ENCODE results near the gene PRKRIP1.
"Not testable (repeated sequence)": the region's sequence is repeated elsewhere in the genome, so short reads cannot be mapped to it uniquely, and the experiment has no call there.

PRKRIP1 gene

DNA sequence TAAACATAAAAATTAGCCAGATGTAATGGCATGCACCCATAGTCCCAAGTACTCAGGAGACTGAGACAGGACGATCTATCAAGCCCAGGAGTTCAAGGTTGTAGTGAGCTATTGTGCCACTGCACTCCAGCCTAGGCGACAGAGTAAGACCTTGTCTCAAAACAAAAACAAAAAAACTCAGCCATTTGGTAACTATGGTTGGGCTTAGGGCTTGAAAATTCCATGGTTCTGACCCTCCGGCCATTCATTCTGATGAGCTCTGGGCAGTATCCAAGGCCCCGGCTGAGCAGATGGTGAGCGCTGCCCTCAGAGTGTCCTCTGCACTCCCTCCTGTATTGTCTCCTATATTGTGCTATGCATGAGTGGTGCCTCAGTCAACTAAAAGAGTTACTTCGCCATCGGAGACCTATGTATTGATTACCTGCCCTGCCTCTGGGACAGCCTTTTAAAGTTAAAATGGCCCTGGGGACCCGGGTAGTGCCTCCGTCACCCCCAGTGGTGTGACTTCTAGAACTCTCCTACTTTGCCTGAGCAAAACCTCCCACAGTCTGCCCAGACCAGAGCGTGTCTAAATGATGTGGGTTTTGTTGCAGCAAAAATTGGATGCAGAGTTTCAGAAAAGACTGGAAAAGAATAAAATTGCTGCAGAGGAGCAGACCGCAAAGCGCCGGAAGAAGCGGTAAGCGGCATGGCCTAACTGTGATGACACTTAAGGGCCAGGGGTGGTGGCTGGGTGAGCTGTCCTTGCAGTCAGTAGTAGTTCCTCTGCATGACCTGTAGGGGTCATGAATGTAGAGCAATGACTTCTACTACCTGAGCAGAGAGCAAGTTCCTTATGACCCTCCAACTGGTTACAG lies 8.1 kb downstream of the PRKRIP1 start:
- DNase-seq = peak; percentile 30 to 51

DNA sequence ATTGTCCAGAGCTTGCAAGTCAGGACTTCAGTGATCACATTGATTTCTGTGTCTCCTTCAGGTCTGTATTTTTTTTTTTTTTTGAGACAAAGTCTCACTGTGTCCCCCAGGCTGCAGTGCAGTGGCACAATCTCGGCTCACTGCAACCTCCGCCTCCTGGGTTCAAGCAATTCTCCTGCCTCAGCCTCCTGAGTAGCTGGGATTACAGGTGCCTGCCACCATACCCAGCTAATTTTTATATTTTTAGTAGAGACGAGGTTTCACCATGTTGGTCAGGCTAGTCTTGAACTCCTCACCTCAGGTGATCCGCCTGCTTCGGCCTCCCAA lies 8.7 kb downstream of the PRKRIP1 start:
- DNase-seq = not testable (repeated sequence)

DNA sequence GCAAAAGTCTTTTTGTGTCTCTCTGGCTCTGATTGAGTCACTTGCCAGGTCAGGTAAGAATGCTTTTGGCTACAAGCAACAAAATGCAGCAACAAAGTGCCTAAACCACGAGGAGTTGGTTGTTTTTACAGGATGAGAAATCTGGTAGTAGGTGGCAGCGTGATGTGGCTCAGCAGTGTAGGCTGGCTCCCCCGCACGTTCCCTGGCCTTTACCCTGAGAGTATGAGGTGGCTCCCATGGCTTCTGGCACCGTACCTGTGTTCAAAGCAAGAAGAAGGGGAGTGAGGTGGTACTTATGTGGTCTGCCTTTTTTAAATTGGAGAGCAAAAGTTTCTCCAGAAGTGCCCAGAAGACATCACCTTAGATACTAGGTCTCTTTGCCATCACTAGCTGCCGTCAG lies 11.7 kb downstream of the PRKRIP1 start:
- no peak for DNase-seq

- not testable (repeated sequence) for DNase-seq
Observed at GRCh38 chr7:102408530-102408929, 12.4 kb downstream of the PRKRIP1 start.

DNA sequence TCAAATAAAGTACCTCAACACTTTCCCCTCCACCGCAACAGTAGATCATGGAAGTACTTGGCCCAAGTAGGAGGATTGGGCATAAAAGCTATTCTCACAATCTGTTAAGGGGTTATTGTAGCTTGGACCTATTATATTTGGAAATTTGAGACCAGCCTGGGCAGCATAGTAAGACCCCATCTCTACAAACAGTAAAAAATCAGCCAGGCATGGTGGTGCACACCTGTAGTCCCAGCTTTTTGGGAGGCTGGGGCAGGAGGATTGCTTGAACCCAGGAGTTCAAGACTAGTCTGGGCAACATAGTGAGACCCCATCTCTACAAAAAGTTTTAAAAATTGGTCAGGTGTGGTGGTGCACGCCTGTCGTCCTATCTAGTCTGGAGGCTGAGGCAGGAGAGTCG lies 13.2 kb downstream of the PRKRIP1 start:
- no peak for DNase-seq

DNA sequence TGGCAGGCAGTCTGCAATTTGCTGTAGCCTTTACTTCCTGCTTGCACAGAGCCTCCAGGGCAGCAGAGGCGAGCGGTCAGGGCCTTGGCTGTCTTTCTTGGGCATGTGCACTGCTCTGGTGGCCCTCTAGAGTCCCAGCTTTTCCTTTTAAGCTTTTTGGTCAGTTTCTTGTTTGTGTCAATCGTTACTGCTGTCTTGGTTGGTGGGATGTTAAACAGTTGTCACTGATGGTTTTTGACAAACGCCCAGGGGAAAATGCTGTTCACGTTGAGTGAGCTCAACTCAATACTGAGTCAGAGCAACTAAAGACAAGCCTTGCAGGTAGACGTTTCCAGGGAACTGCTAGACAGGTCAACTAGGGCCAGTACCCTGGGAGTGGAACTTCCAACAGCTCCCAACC lies 14.0 kb downstream of the PRKRIP1 start:
- no peak for DNase-seq

GRCh38 chr7:102410918-102411317 lies 14.8 kb downstream of the PRKRIP1 start:
- DNase-seq = no peak

DNA sequence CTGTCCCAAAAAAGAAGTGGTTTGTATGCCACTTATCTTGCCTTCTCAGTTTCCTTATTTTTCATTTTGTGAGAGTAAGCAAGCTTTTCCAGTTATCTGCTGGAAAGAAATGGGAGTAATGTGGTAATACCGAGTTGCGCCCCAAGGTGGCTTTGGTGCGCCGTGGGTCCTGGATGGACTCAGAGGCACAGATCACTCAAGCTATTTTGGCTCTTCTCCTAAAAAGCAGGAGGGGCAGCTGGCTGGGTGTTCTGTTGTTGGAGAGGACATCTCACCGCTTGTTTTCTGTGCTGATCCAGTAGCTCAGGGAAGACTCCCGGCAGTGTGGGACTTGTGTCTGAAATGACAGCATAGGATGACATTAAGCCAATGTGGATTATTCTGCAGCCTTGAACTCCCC lies 16.4 kb downstream of the PRKRIP1 start:
- peak; percentile 25 to 47 for DNase-seq

- DNase-seq = no peak
Observed at GRCh38 chr7:102413091-102413490, 16.9 kb downstream of the PRKRIP1 start.

GRCh38 chr7:102413611-102414010 lies 17.4 kb downstream of the PRKRIP1 start:
- no peak for DNase-seq

- DNase-seq = peak; percentile 27 to 46
Observed at GRCh38 chr7:102415685-102416225, 19.6 kb downstream of the PRKRIP1 start.

GRCh38 chr7:102416406-102416805 lies 20.2 kb downstream of the PRKRIP1 start:
- no peak for DNase-seq

GRCh38 chr7:102417105-102417504 lies 20.9 kb downstream of the PRKRIP1 start:
- no peak for DNase-seq

DNA sequence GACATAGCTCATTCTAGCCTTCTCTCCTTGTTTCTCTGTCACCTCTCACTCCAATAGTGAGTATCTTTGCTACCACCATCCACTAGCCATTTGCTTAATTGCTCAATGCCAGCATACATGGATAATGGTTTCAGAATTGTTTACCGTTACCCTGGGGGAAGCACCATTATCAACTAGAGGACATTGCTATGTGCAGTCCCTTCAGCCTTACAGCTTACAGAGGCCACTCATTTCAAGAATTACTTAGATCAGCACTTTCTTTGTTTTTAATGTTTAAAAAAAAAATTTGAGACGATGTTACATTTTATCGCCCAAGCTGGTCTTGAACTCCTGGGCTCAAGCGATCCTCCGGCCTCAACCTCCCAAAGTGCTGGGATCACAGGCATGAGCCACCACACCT lies 22.4 kb downstream of the PRKRIP1 start:
- DNase-seq = no peak

- DNase-seq = no peak
Observed at GRCh38 chr7:102421706-102422240, 25.6 kb downstream of the PRKRIP1 start.

DNA sequence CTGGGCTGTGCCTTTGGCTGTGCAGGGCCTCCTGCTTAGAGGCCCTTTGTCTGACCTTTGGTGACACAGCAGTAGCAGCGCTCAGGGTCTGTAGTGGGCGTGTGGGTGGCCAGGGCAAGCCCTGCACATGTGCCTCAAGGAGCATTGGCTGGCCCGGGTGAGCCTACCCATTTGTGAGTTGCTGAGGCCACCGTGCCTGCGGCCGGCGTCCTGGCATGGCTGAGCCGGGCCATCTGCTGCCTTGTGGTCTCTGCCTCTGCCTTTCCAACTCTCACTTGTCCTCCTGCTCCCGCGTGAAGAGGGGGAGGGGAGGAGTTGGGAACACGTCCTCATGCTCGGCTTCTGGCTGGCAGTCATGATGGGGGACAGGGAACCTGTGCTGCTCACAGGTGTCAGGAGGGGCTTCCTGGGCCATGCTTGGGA lies 28.0 kb downstream of the PRKRIP1 start:
- no peak for DNase-seq

GRCh38 chr7:102424787-102425218 lies 28.6 kb downstream of the PRKRIP1 start:
- DNase-seq = no peak

DNA sequence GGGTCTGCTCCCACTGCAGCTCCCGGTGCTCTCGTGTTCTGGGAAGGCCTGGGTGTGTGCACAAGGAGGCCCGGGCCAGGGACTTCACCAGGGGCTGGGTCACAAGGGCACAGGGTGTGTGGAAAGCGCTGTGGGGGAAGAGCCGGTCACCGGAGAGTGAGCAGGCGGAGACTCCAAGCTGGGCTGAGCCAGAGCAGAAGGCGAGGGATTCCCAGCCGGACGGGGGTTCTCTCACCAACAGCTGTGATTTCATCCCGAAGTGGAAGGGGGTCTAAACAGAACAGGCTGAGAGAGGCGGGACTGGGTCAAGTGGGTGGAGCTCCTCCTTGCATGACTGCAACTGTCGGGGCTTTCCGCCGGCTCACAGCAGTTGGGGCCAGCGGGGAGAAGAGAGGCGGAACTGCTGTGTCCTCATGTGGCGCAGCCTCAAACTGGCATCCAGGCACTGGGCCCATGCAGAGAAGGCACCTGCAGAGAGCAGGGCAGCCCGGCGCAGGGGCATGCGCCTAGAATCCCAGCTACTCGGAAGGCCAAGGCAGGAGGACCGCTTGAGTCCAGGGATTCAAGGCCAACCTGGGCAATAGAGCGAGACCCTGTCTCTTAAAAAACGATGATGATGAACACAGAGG lies 29.6 kb downstream of the PRKRIP1 start:
- peak; percentile 83 to 86 for DNase-seq

GRCh38 chr7:102426268-102427018 lies 30.3 kb downstream of the PRKRIP1 start:
- peak; percentile 76 to 83 for DNase-seq

DNA sequence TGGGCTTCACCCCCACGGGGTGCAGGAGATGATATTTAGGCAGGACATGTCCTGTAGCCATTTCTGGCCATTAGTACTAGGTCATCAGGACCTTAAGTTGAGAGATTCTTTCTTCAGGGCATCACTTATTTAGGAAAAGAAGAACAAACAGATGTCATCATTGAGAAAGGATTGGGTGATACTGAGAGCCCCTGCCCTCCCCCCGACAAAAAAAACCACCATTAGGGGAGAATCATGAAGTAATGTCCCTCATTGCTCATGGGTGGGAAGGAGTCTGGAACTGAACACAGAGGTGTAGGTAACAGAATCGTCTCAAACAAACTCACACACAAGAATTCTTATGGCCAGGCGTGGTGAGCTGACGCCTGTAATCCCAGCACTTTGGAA lies 30.8 kb downstream of the PRKRIP1 start:
- no peak for DNase-seq

DNA sequence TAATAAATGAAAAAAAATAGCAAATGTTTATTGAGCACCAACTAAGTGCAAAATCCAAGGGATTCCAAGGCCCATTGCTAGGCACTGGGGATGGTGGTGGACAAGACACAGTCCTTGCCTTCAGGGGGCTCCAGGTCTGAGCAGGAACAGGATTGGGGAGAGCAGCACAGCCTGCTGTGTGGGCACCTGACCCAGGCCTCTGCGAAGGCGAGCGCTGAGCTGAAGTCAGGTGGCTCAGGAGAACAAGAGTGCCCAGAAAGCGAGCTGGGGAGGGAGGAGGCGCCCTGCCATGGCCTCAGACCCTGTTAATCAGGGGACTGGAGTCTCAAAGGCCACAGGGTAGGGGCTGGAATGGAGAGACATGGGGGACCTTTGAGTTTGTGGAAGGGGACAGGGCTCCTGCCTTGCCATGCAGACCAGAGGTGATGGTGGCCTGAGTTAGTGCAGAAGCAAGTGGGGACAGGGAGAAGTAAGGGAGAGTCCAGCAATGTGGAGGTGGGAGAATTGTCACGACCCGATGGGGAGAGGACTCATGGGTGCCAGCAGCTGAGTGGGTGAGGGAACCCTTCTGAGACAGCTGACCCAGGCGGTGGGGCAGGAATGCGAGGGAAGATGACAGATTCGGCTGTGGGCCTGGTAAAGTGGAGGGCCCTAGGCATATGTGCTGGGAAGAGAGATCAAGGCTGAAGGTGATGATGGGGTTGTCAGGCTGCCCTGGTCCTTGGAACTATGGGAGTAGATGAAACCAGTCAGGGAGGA lies 33.2 kb downstream of the PRKRIP1 start:
- DNase-seq = no peak

- DNase-seq = peak; percentile 56 to 63
Observed at GRCh38 chr7:102431617-102432298, 35.6 kb downstream of the PRKRIP1 start.
